Endothelial cell (in vitro differentiated cells): ENCODE measurements around the gene SIRT2. TPM values are rescaled to one million over a fixed set of nuclear protein-coding genes. Genes with fewer than 3 reads are reported as not detected.

ENCODE experiments used
- DNase-seq: peaks from one replicate; pipeline ENCODE4 v3.0.0; 2021; ENCODE audit warnings: low spot score
- H3K27ac Mint-ChIP-seq: one replicate; pipeline ENCODE4 v1.8.0; 2021; ENCODE audit warnings: mixed read lengths, inconsistent platforms; ENCODE audit not compliant: unreplicated experiment
- H3K27me3 Mint-ChIP-seq: one replicate; pipeline ENCODE4 v1.8.0; 2021; ENCODE audit warnings: mild to moderate bottlenecking, moderate library complexity, mixed read lengths, inconsistent platforms; ENCODE audit not compliant: unreplicated experiment
- H3K36me3 Mint-ChIP-seq: one replicate; pipeline ENCODE4 v1.8.0; 2021; ENCODE audit warnings: mild to moderate bottlenecking, low read depth, mixed read lengths, inconsistent platforms; ENCODE audit not compliant: unreplicated experiment
- H3K4me1 Mint-ChIP-seq: one replicate; pipeline ENCODE4 v1.8.0; 2021; ENCODE audit warnings: mild to moderate bottlenecking, mixed read lengths, inconsistent platforms; ENCODE audit not compliant: unreplicated experiment
- H3K4me3 Mint-ChIP-seq: one replicate; pipeline ENCODE4 v1.8.0; 2021; ENCODE audit warnings: mild to moderate bottlenecking, mixed read lengths, inconsistent platforms; ENCODE audit not compliant: unreplicated experiment
- H3K9me3 Mint-ChIP-seq: one replicate; pipeline ENCODE4 v1.8.0; 2021; ENCODE audit warnings: mixed read lengths, inconsistent platforms; ENCODE audit not compliant: unreplicated experiment
- CTCF ChIP-seq: fragments of 200-600 bp; sonication (generic); IDR thresholded peaks from one replicate; pipeline ENCODE4 v1.5.0; 2021; ENCODE audit warnings: antibody characterized with exemption; ENCODE audit not compliant: unreplicated experiment
- total RNA-seq: library from RNA; stranded (reverse); fragmentation: NEBNext Ultra II Directional; extraction: Animal tissue kit (Norgen Biotek cat#: 25700); gene quantifications from one replicate; pipeline ENCODE4 v1.2.1, GENCODE V29; 2021; ENCODE audit not compliant: unreplicated experiment

SIRT2 gene
- total RNA-seq, 1 donor from 2014 or later = 45.9 TPM

- H3K4me3 Mint-ChIP-seq = peak overlapping the region; percentile 96
- TF ChIP-seq CTCF = no peak
- no peaks in the 10 kb centered on the region for H3K9me3 Mint-ChIP-seq
- peak overlapping the region; percentile 93 for H3K27ac Mint-ChIP-seq
- peaks cover 47% of the 10 kb centered on the region for H3K36me3 Mint-ChIP-seq
- peaks cover 16% of the 10 kb centered on the region for H3K27me3 Mint-ChIP-seq
- DNase-seq = no peak
- H3K4me1 Mint-ChIP-seq = peaks cover 35% of the 10 kb centered on the region
Measured at GRCh38 chr19:38848299-38849146, 50.9 kb downstream of the SIRT2 start.

GRCh38 chr19:38846097-38846496 is 53.3 kb downstream of the SIRT2 start:
- no peak for DNase-seq
- H3K36me3 Mint-ChIP-seq = peaks cover 69% of the 10 kb centered on the region
- H3K4me1 Mint-ChIP-seq = peaks cover 29% of the 10 kb centered on the region
- peaks cover 13% of the 10 kb centered on the region for H3K27me3 Mint-ChIP-seq
- TF ChIP-seq CTCF = no peak
- peak overlapping the region; percentile 42 for H3K27ac Mint-ChIP-seq
- no peaks in the 10 kb centered on the region for H3K9me3 Mint-ChIP-seq
- H3K4me3 Mint-ChIP-seq = peak overlapping the region; percentile 42

- TF ChIP-seq CTCF = no peak
- peak overlapping the region; percentile 7 for H3K27ac Mint-ChIP-seq
- peaks cover 24% of the 10 kb centered on the region for H3K4me1 Mint-ChIP-seq
- H3K27me3 Mint-ChIP-seq = peaks cover 12% of the 10 kb centered on the region
- no peaks in the 10 kb centered on the region for H3K9me3 Mint-ChIP-seq
- DNase-seq = no peak
- H3K4me3 Mint-ChIP-seq = peak overlapping the region; percentile 44
- H3K36me3 Mint-ChIP-seq = peaks cover 75% of the 10 kb centered on the region
Measured at GRCh38 chr19:38845374-38846024, 53.9 kb downstream of the SIRT2 start.

GRCh38 chr19:38844093-38844686 is 55.2 kb downstream of the SIRT2 start:
- H3K4me1 Mint-ChIP-seq = peaks cover 20% of the 10 kb centered on the region
- peaks cover 8% of the 10 kb centered on the region for H3K27me3 Mint-ChIP-seq
- H3K9me3 Mint-ChIP-seq = no peaks in the 10 kb centered on the region
- no peak for TF ChIP-seq CTCF
- H3K4me3 Mint-ChIP-seq = peak overlapping the region; percentile 54
- peak overlapping the region; percentile 28 for H3K27ac Mint-ChIP-seq
- H3K36me3 Mint-ChIP-seq = peaks cover 78% of the 10 kb centered on the region
- no peak for DNase-seq
